Mesenchymal stem cell (in vitro differentiated cells and primary cell): ENCODE data around the gene HSPA1B.
"Not testable (repeated sequence)": the region's sequence is repeated elsewhere in the genome, so short reads cannot be mapped to it uniquely, and the experiment has no call there.

Experiments
- DNase-seq: peaks from one replicate; pipeline ENCODE4 v3.0.0-alpha.2; 2013
- H2AFZ ChIP-seq: one replicate; pipeline ENCODE4 v1.6.1; 2013; ENCODE audit warnings: low read depth, mild to moderate bottlenecking, control low read depth, inconsistent platforms, low read length, moderate library complexity
- H2AK5ac ChIP-seq: 2 replicates; pipeline ENCODE4 v1.6.1; 2013; ENCODE audit warnings: low read length, moderate library complexity, mild to moderate bottlenecking, inconsistent platforms; ENCODE audit not compliant: severe bottlenecking
- H2BK120ac ChIP-seq: one replicate; pipeline ENCODE4 v1.6.1; 2013; ENCODE audit warnings: low read depth, mild to moderate bottlenecking, inconsistent platforms, low read length, moderate library complexity
- H2BK12ac ChIP-seq, 2 experiments: one replicate each; pipeline ENCODE4 v1.6.1; 2013; ENCODE audit warnings: inconsistent platforms in 2 of 2, low read length in 2 of 2, mild to moderate bottlenecking in 2 of 2, moderate library complexity in 2 of 2, control low read depth in 1 of 2
- H2BK15ac ChIP-seq: one replicate; pipeline ENCODE4 v1.6.1; 2013; ENCODE audit warnings: mild to moderate bottlenecking, low read depth, inconsistent platforms; ENCODE audit not compliant: poor library complexity, severe bottlenecking
- H2BK5ac ChIP-seq: 2 replicates; pipeline ENCODE4 v1.6.1; 2013; ENCODE audit warnings: low read depth, mild to moderate bottlenecking, low read length, control low read depth, inconsistent platforms; ENCODE audit not compliant: poor library complexity, severe bottlenecking
- H3K14ac ChIP-seq, 2 experiments: one replicate each; pipeline ENCODE4 v1.6.1; 2013; ENCODE audit warnings: inconsistent platforms in 2 of 2, low read length in 2 of 2, control low read depth in 1 of 2, mild to moderate bottlenecking in 1 of 2, moderate library complexity in 1 of 2
- H3K18ac ChIP-seq, 2 experiments: one replicate each; pipeline ENCODE4 v1.6.1; 2013; ENCODE audit warnings: inconsistent platforms in 2 of 2, low read length in 2 of 2, control low read depth in 1 of 2, low read depth in 1 of 2, mild to moderate bottlenecking in 1 of 2
- H3K23ac ChIP-seq, 2 experiments: one replicate each; pipeline ENCODE4 v1.6.1; 2013; ENCODE audit warnings: inconsistent platforms in 2 of 2, low read length in 2 of 2, mild to moderate bottlenecking in 2 of 2, moderate library complexity in 2 of 2, control low read depth in 1 of 2
- H3K27ac ChIP-seq: 2 replicates; pipeline ENCODE4 v1.5.1; 2013; ENCODE audit warnings: mild to moderate bottlenecking, moderate library complexity, low read length, control low read depth, inconsistent platforms; ENCODE audit not compliant: poor library complexity, severe bottlenecking
- H3K27me3 ChIP-seq, 2 experiments: 2 replicates each; pipeline versions ENCODE4 v1.6.1 to v1.7.0; 2013; ENCODE audit warnings: low read length in 2 of 2, mild to moderate bottlenecking in 2 of 2, moderate library complexity in 2 of 2, control low read depth in 1 of 2, inconsistent platforms in 1 of 2; ENCODE audit not compliant: control insufficient read depth in 1 of 2, insufficient read depth in 1 of 2
- H3K36me3 ChIP-seq, 2 experiments: 2 replicates each; pipeline versions ENCODE4 v1.6.1 to v1.7.0; 2013; ENCODE audit warnings: low read length in 2 of 2, control low read depth in 1 of 2, inconsistent platforms in 1 of 2, low read depth in 1 of 2, mild to moderate bottlenecking in 1 of 2; ENCODE audit not compliant: insufficient read depth in 2 of 2, control insufficient read depth in 1 of 2
- H3K4ac ChIP-seq, 2 experiments: one replicate each; pipeline ENCODE4 v1.6.1; 2013; ENCODE audit warnings: inconsistent platforms in 2 of 2, low read length in 2 of 2, mild to moderate bottlenecking in 2 of 2, moderate library complexity in 2 of 2, control low read depth in 1 of 2, low read depth in 1 of 2
- H3K4me1 ChIP-seq: 2 replicates; pipeline ENCODE4 v1.6.1; 2013; ENCODE audit warnings: low read depth, low read length, control low read depth; ENCODE audit not compliant: control insufficient read depth, insufficient read depth
- H3K4me2 ChIP-seq: 2 replicates; pipeline ENCODE4 v1.6.1; 2013; ENCODE audit warnings: low read length, mild to moderate bottlenecking, inconsistent platforms; ENCODE audit not compliant: poor library complexity, severe bottlenecking
- H3K4me3 ChIP-seq, 2 experiments: 2 replicates each; pipeline versions ENCODE4 v1.5.1 to v1.7.0; 2013; ENCODE audit warnings: low read length in 2 of 2, mild to moderate bottlenecking in 2 of 2, control low read depth in 1 of 2, low read depth in 1 of 2; ENCODE audit not compliant: insufficient read depth in 1 of 2
- H3K79me1 ChIP-seq: replicated peaks from 2 replicates; pipeline ENCODE4 v1.6.1; 2013; ENCODE audit warnings: mild to moderate bottlenecking, control low read depth, low read length, inconsistent platforms; ENCODE audit not compliant: poor library complexity, severe bottlenecking
- H3K9ac ChIP-seq: 2 replicates; pipeline ENCODE4 v1.7.0; 2013; ENCODE audit warnings: mild to moderate bottlenecking, low read length, moderate library complexity
- H3K9me3 ChIP-seq: 2 replicates; pipeline ENCODE4 v1.7.0; 2013; ENCODE audit warnings: mild to moderate bottlenecking, low read length; ENCODE audit not compliant: control insufficient read depth
- H4K8ac ChIP-seq: one replicate; pipeline ENCODE4 v1.6.1; 2013; ENCODE audit warnings: inconsistent platforms, mild to moderate bottlenecking, low read length, moderate library complexity
- H4K91ac ChIP-seq: one replicate; pipeline ENCODE4 v1.6.1; 2013; ENCODE audit warnings: mild to moderate bottlenecking, low read length, inconsistent platforms
- WGBS: methylation state at CpG from one replicate; pipeline ENCODE4 v1.1.7; 2013; ENCODE audit warnings: mixed read lengths; 5-methylcytosine and 5-hydroxymethylcytosine counted together

Gene HSPA1B

GRCh38 chr6:31838968-31839367, 11.4 kb downstream of the HSPA1B start:
- Histone ChIP-seq H3K4me1 (peaks cover 18% of the 10 kb centered on the region), H3K9me3 (no peaks in the 10 kb centered on the region), H3K18ac (no peak overlapping the region), H2AFZ (no peak overlapping the region), H3K9ac (no peak overlapping the region), H2BK12ac (no peak overlapping the region), H3K4me2 (peak overlapping the region; percentile 63), H3K4ac (no peak overlapping the region), H2BK15ac (no peak overlapping the region), H3K79me1 (peaks cover 6% of the 10 kb centered on the region), H4K91ac (no peak overlapping the region), H3K36me3 (peaks cover 51 to 57% of the 10 kb centered on the region in 2 experiments), H3K14ac (no peak overlapping the region), H2BK120ac (no peak overlapping the region), H3K27ac (no peak overlapping the region), H3K27me3 (no peaks in the 10 kb centered on the region), H4K8ac (no peak overlapping the region), H2AK5ac (no peak overlapping the region), H3K4me3 (no peak overlapping the region), H3K23ac (no peak overlapping the region), H2BK5ac (no peak overlapping the region)
- 100% methylated on average over 3 of the region's 3 CpGs for WGBS
- no peak for DNase-seq

GRCh38 chr6:31839779-31840126, 12.2 kb downstream of the HSPA1B start:
- H3K79me1 ChIP-seq, H4K8ac ChIP-seq, H2AFZ ChIP-seq, H3K9ac ChIP-seq, DNase-seq, H2AK5ac ChIP-seq, H3K9me3 ChIP-seq, H3K4ac ChIP-seq, H3K4me2 ChIP-seq, H2BK15ac ChIP-seq, H3K14ac ChIP-seq, H3K27me3 ChIP-seq, H2BK5ac ChIP-seq, H3K23ac ChIP-seq, H2BK120ac ChIP-seq, H3K18ac ChIP-seq, H2BK12ac ChIP-seq, H3K27ac ChIP-seq, H4K91ac ChIP-seq, H3K4me3 ChIP-seq: not testable (repeated sequence)
- peaks cover 51 to 63% of the 10 kb centered on the region in 2 experiments for H3K36me3 ChIP-seq
- H3K4me1 ChIP-seq, result peaks cover 17% of the 10 kb centered on the region
- 95% methylated on average over 7 of the region's 8 CpGs for WGBS

GRCh38 chr6:31842053-31842452, 14.5 kb downstream of the HSPA1B start:
- no peak overlapping the region for H3K4ac ChIP-seq
- no peak overlapping the region for H3K18ac ChIP-seq
- no peak overlapping the region for H2BK12ac ChIP-seq
- no peak overlapping the region for H2AK5ac ChIP-seq
- H2BK120ac ChIP-seq, result no peak overlapping the region
- H3K79me1 ChIP-seq, result peaks cover 6% of the 10 kb centered on the region
- H3K9ac ChIP-seq, result no peak overlapping the region
- H3K23ac ChIP-seq, result no peak overlapping the region
- H3K4me1 ChIP-seq, result peaks cover 17% of the 10 kb centered on the region
- H3K27ac ChIP-seq, result no peak overlapping the region
- H4K8ac ChIP-seq, result no peak overlapping the region
- 97% methylated on average over 9 of the region's 9 CpGs for WGBS
- H2AFZ ChIP-seq, result no peak overlapping the region
- H3K27me3 ChIP-seq, result no peaks in the 10 kb centered on the region
- no peak overlapping the region for H3K4me3 ChIP-seq
- H3K14ac ChIP-seq, result no peak overlapping the region
- H3K36me3 ChIP-seq, result peaks cover 41 to 69% of the 10 kb centered on the region in 2 experiments
- no peak overlapping the region for H2BK5ac ChIP-seq
- DNase-seq, result no peak
- H3K9me3 ChIP-seq, result no peaks in the 10 kb centered on the region
- no peak overlapping the region for H4K91ac ChIP-seq
- H2BK15ac ChIP-seq, result no peak overlapping the region
- H3K4me2 ChIP-seq, result no peak overlapping the region

- Histone ChIP-seq H3K4me2 (no peak overlapping the region), H3K14ac (no peak overlapping the region), H3K9me3 (no peaks in the 10 kb centered on the region), H3K27ac (no peak overlapping the region), H3K4me1 (peaks cover 1% of the 10 kb centered on the region), H2BK120ac (no peak overlapping the region), H2BK5ac (no peak overlapping the region), H3K36me3 (peaks cover 16 to 48% of the 10 kb centered on the region in 2 experiments), H2BK12ac (no peak overlapping the region), H3K9ac (no peak overlapping the region), H2AFZ (no peak overlapping the region), H4K91ac (no peak overlapping the region), H3K79me1 (peaks cover 6% of the 10 kb centered on the region), H3K18ac (no peak overlapping the region), H2BK15ac (no peak overlapping the region), H3K4me3 (no peak overlapping the region), H3K27me3 (no peaks in the 10 kb centered on the region), H3K4ac (no peak overlapping the region), H2AK5ac (no peak overlapping the region), H4K8ac (no peak overlapping the region), H3K23ac (no peak overlapping the region)
- DNase-seq, result no peak
- WGBS, result 95% methylated on average over 3 of the region's 3 CpGs
These were observed 17.0 kb downstream of the HSPA1B start for GRCh38 chr6:31844507-31844906.
